GM18520 (cell line): ENCODE measurements around the gene TMED5.

ENCODE experiments used
- ATAC-seq: cut with Tn5 transposase; IDR thresholded peaks from one replicate; pipeline ENCODE4 v1.9.1; 2021; ENCODE audit not compliant: unreplicated experiment

TMED5 gene

GRCh38 chr1:93124556-93125355 is 55.5 kb downstream of the TMED5 start:
- no peak for ATAC-seq

GRCh38 chr1:93123201-93123783 is 56.9 kb downstream of the TMED5 start:
- no peak for ATAC-seq

GRCh38 chr1:93120614-93121013 is 59.6 kb downstream of the TMED5 start:
- ATAC-seq = no peak

- ATAC-seq = no peak
These were observed 65.8 kb downstream of the TMED5 start for GRCh38 chr1:93114391-93114790.

GRCh38 chr1:93113127-93113526 is 67.1 kb downstream of the TMED5 start:
- ATAC-seq = no peak

GRCh38 chr1:93111561-93111960 is 68.7 kb downstream of the TMED5 start:
- ATAC-seq = no peak

DNA sequence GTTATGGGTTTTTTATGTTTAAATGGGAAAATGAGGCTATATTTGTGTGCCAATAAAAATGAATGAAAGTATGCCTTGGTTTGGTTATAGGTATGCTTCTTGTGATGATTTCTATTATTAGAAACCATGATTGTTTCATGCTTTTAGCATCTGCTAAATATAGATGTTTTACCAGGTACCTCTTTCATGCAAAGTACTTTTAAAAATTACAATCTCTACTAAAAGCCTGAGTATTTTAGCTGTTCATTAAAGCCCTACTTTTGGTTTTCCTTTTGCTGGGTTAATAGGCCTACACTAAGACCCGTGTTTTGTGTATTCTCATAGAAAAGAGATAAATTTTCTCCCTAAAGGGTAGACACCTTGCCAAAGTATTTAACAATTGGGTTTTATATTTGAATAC is 69.1 kb downstream of the TMED5 start:
- ATAC-seq = no peak

DNA sequence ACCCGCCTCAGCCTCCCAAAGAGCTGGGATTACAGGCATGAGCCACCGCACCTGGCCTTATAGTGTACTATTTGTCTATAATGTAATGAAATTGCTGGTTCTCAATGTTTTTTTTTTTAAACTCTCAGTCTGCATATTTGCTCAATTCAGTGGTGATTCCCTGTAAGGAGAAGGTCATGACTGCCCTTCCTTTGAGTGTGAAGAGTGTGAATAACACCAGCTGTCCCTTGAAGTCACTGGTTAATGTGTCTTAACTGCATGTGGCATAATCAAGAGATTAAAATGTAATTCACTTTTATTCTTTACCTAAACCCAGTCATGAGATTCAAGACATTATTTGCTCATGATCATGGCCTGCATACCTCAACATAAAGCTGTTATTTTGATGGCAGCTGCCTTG is 70.6 kb downstream of the TMED5 start:
- no peak for ATAC-seq

GRCh38 chr1:93108335-93108734 is 71.9 kb downstream of the TMED5 start:
- ATAC-seq = no peak

GRCh38 chr1:93107395-93107794 is 72.8 kb downstream of the TMED5 start:
- no peak for ATAC-seq

GRCh38 chr1:93106226-93106625 is 74.0 kb downstream of the TMED5 start:
- ATAC-seq = no peak

DNA sequence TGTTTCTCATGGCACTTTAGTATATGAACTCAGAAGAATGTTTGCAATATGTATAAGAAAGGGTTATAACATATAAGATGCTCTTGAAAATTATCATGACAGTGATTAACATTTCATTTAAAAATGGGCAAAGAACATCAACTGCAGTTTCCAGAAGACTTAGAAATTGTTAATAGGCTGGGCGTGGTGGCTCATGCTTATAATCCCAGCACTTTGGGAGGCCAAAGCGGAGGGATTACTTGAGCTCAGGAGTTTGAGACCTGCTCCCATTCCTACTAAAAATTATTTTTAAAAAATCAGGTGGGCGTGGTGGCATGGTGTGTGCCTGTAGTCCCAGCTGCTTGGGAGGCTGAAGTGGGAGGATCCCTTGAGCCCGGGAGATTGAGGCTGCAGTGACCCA is 78.1 kb downstream of the TMED5 start:
- no peak for ATAC-seq
